ENCODE results near the gene ASCC3. TPM values are rescaled to one million over a fixed set of nuclear protein-coding genes. Genes with fewer than 3 reads are reported as not detected.
"Not testable (repeated sequence)": the region's sequence is repeated elsewhere in the genome, so short reads cannot be mapped to it uniquely, and the experiment has no call there.

Gene ASCC3
- total RNA-seq, 8 experiments from 2014 or later = 33.7 to 75.9 (median 45.8) TPM

DNA sequence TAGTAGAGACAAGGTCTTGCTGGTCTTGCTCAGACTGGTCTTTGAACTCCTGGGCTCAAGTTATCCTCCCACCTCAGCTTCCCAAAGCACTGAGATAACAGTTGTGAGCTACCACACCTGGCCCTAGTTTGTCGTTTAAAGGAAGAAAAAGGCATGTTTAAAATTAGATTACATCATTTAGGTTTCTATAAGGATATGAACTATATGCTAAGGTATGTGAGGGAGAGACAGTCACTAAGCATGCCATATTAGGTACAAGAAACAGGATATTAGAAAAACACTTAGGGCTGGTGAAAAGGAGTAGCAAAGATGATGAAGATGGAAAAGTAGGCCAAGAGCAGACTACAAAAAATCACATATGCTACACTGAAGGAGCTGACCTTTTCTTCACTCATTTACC, 106.4 kb downstream of the ASCC3 start:
- Histone ChIP-seq H3K4me1 (replicated peaks in 1 of 2) (no peaks in the 10 kb centered on the region), H3K27ac (no peak overlapping the region), H3K4me3 (no peak overlapping the region)
- 0% methylated on average over 1 of the region's 1 CpG; no CpG with 5 or more reads in 4 of the 10 experiments for WGBS, 10 experiments
- in situ Hi-C loops (cut with MboI; ENCODE audit: low pct_unique_long_range_greater_than_20kb in 2 of 9, low sequenced_read_pairs in 9 of 9, unreplicated experiment in 9 of 9) = no loop called here
- ATAC-seq (replicated peaks in 6 of 8) = no peak

DNA sequence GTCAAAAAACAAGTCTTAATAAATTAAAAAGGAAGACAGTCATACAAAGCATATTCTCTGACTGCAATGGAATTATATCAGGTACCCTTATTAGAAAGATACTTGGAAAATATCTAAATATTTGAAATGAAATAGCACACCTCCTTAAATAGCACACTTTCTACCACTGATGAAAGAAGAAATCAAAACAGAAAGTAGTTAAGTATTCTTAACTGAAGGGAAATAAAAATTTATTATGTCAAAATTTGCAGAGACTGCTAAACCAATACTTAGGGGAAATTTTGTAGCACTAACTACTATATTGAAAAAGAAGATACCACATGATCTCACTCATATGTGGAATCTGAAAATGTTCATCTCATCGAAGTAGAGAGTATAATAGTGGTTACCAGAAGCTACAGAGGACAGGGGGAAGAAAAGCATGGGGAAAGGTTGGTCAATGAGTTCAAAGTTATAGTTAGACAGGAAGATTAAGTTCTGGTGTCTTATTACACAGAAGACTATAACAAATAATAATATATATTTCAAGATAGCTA, 112.2 kb downstream of the ASCC3 start:
- 17 to 100% (median 85%) methylated on average over 1 of the region's 1 CpG for WGBS, 10 experiments
- H3K4me1 ChIP-seq (replicated peaks in 1 of 2) = no peaks in the 10 kb centered on the region
- in situ Hi-C loops (cut with MboI; ENCODE audit: low pct_unique_long_range_greater_than_20kb in 2 of 9, low sequenced_read_pairs in 9 of 9, unreplicated experiment in 9 of 9) = no loop called here
- no peak overlapping the region for H3K4me3 ChIP-seq
- no peak overlapping the region for H3K27ac ChIP-seq
- no peak for ATAC-seq (replicated peaks in 6 of 8)

- in situ Hi-C loops (cut with MboI; ENCODE audit: low pct_unique_long_range_greater_than_20kb in 2 of 9, low sequenced_read_pairs in 9 of 9, unreplicated experiment in 9 of 9) = no loop called here
- no peak overlapping the region for H3K27ac ChIP-seq
- H3K4me1 ChIP-seq (replicated peaks in 1 of 2) = no peaks in the 10 kb centered on the region
- 60 to 100% (median 89%) methylated on average over 1 to 2 of the region's 2 CpGs; no CpG with 5 or more reads in 3 of the 10 experiments for WGBS, 10 experiments
- peak in 2 of 8 experiments; percentile 56 to 74 for ATAC-seq (replicated peaks in 6 of 8)
- H3K4me3 ChIP-seq = no peak overlapping the region
These were observed 117.4 kb downstream of the ASCC3 start for GRCh38 chr6:100763617-100764241.

- Histone ChIP-seq H3K4me3 (no peak overlapping the region), H3K4me1 (replicated peaks in 1 of 2) (no peaks in the 10 kb centered on the region), H3K27ac (no peak overlapping the region)
- 90 to 100% (median 100%) methylated on average over 1 to 2 of the region's 2 CpGs; no CpG with 5 or more reads in 1 of the 10 experiments for WGBS, 10 experiments
- no peak for ATAC-seq (replicated peaks in 6 of 8)
- in situ Hi-C loops (cut with MboI; ENCODE audit: low pct_unique_long_range_greater_than_20kb in 2 of 9, low sequenced_read_pairs in 9 of 9, unreplicated experiment in 9 of 9) = no loop called here
These were observed 119.3 kb downstream of the ASCC3 start for GRCh38 chr6:100761841-100762240.

GRCh38 chr6:100758386-100758785, 122.7 kb downstream of the ASCC3 start:
- H3K27ac ChIP-seq; ATAC-seq (replicated peaks in 6 of 8); in situ Hi-C loops (cut with MboI; ENCODE audit: low pct_unique_long_range_greater_than_20kb in 2 of 9, low sequenced_read_pairs in 9 of 9, unreplicated experiment in 9 of 9); H3K4me1 ChIP-seq (replicated peaks in 1 of 2); H3K4me3 ChIP-seq: not testable (repeated sequence)
- WGBS, 10 experiments = 71 to 100% (median 100%) methylated on average over 1 of the region's 1 CpG; no CpG with 5 or more reads in 3 of the 10 experiments

DNA sequence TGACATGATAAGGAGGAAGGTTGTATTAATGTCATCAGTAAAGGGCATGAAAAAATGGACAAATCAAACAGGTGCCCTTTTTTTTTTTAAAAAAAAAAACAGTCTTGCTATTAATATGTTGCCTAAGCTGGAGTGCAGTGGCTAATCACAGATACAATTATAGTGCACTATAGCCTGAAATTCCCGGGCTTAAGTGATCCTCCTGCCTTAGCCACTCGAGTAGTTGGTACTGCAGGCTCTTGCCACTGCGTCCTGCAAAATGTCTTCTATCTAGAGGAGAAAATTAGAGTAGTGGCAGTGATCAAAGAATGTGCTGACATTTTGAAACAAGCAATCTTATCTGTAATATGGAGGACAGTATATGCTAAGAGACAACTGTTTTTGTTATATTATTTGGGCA, 127.7 kb downstream of the ASCC3 start:
- no peak overlapping the region for H3K27ac ChIP-seq
- no peaks in the 10 kb centered on the region for H3K4me1 ChIP-seq (replicated peaks in 1 of 2)
- ATAC-seq (replicated peaks in 6 of 8) = no peak
- H3K4me3 ChIP-seq = no peak overlapping the region
- in situ Hi-C loops (cut with MboI; ENCODE audit: low pct_unique_long_range_greater_than_20kb in 2 of 9, low sequenced_read_pairs in 9 of 9, unreplicated experiment in 9 of 9) = no loop called here
- 88 to 100% (median 100%) methylated on average over 1 to 3 of the region's 3 CpGs; no CpG with 5 or more reads in 2 of the 10 experiments for WGBS, 10 experiments

DNA sequence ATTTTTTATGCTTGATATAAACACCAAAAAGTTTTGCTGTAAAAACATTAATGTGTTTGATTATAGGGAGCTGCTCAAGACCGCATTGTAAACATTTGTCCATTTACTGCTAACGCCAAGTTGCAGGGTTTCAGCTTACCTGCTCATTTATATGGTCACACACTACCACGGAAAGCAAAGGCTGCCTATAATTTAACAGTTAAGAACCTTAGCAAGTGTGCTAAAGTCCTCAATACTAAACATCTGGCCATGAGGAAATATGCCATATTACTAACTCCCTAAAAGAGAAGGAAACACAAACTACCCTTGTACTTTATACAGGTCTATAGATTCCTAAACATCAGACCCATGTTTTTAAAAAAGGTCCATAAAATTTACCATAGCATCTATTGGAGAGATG, 129.5 kb downstream of the ASCC3 start:
- Histone ChIP-seq H3K4me3 (no peak overlapping the region), H3K4me1 (replicated peaks in 1 of 2) (no peaks in the 10 kb centered on the region), H3K27ac (no peak overlapping the region)
- WGBS, 10 experiments = 59 to 100% (median 65%) methylated on average over 1 to 3 of the region's 3 CpGs; no CpG with 5 or more reads in 4 of the 10 experiments
- in situ Hi-C loops (cut with MboI; ENCODE audit: low pct_unique_long_range_greater_than_20kb in 2 of 9, low sequenced_read_pairs in 9 of 9, unreplicated experiment in 9 of 9) = no loop called here
- no peak for ATAC-seq (replicated peaks in 6 of 8)

DNA sequence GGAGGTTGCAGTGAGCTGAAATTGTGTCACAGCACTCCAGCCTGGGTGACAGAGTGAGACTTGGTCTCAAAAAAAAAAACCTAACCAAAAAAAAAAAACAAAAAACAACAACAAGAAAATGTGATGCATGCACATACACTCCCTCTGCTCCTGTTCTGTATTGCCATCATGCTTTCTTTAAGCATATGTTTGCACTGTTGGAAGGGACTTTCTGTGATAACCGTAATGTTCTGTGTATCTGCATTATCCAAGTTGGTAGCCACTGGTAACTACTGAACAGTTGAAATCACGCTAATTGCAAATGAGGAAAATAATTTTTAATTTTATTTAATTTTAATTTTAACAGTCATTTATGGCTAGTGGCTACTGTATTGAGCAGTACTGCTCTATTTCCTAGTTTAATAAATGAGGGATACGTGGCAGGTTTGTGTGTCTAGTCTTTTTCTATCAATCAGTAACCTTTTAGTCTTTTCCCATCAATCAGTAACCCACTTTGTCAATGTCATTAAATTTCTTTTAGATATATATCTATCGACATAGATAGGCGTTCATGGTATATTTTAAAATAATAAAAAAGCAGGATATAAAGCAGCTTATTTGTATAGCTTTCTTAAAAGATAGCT, 135.6 kb downstream of the ASCC3 start:
- no peak for ATAC-seq (replicated peaks in 6 of 8)
- Histone ChIP-seq H3K27ac (no peak overlapping the region), H3K4me1 (replicated peaks in 1 of 2) (no peaks in the 10 kb centered on the region), H3K4me3 (no peak overlapping the region)
- WGBS, 10 experiments = 96 to 100% (median 99%) methylated on average over 1 to 5 of the region's 5 CpGs
- in situ Hi-C loops (cut with MboI; ENCODE audit: low pct_unique_long_range_greater_than_20kb in 2 of 9, low sequenced_read_pairs in 9 of 9, unreplicated experiment in 9 of 9) = no loop called here

DNA sequence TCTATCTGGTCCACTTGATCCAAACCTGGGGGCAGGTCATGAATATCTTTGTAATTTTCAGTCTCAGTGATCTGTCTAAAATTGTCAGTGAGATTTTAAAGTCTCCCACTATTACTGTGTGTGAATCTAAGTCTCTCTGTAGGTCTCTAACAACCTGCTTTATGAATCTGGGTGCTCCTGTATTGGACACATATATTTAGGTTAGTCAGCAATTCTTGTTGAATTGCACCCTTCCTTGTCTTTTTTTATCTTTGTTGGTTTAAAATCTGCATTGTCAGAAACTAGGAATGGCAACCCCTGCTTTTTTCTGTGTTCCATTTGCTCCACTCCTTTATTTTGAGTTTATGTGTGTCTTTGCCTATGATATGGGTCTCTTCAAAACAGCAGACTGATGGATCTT, 140.7 kb downstream of the ASCC3 start:
- Histone ChIP-seq H3K4me1 (replicated peaks in 1 of 2) (no peaks in the 10 kb centered on the region), H3K27ac (no peak overlapping the region), H3K4me3 (no peak overlapping the region)
- no peak for ATAC-seq (replicated peaks in 6 of 8)
- in situ Hi-C loops (cut with MboI; ENCODE audit: low pct_unique_long_range_greater_than_20kb in 2 of 9, low sequenced_read_pairs in 9 of 9, unreplicated experiment in 9 of 9) = no loop called here

DNA sequence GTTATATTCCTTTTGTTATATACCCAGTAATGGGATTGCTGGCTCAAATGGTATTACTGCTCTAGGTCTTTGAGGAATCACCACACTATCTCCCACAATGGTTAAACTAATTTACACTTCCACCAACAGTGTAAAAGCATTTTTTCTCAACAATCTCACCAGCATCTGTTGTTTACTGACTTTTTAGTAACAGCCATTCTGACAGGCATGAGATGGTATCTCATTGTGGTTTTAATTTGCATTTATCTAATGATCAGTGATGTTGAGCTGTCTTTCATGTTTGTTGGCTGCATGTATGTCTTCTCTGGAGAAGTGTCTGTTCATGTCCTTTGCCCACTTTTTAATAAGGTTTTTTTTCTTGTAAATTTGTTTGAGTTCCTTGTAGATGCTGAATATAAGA, 143.4 kb downstream of the ASCC3 start:
- in situ Hi-C loops (cut with MboI; ENCODE audit: low pct_unique_long_range_greater_than_20kb in 2 of 9, low sequenced_read_pairs in 9 of 9, unreplicated experiment in 9 of 9) = not testable (repeated sequence)

DNA sequence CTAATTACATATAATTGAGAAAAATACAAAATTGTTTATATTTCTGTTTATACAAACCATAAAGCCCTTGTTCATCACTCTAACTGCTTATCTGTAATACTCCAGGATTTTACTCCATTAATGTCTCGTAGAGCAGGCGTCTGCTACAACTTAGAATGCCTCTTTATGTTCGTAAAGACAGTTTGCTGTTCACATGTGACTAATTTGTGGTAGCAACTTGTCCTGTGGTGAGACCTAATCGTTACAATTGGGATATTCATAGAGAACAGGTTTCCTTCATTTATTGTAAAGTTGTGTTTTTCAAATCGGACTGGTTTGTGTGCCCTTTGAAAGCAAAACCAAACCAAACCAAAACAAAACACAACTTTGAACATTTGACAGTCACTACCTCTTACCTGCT, 149.7 kb downstream of the ASCC3 start:
- 60 to 100% (median 84%) methylated on average over 1 to 5 of the region's 5 CpGs for WGBS, 10 experiments
- H3K4me3 ChIP-seq = no peak overlapping the region
- in situ Hi-C loops (cut with MboI; ENCODE audit: low pct_unique_long_range_greater_than_20kb in 2 of 9, low sequenced_read_pairs in 9 of 9, unreplicated experiment in 9 of 9) = no loop called here
- no peak overlapping the region for H3K27ac ChIP-seq
- ATAC-seq (replicated peaks in 6 of 8) = no peak
- peaks cover 0 to 16% of the 10 kb centered on the region in 2 donors for H3K4me1 ChIP-seq (replicated peaks in 1 of 2)

More for the DNA sequence above, 143.4 kb downstream of the ASCC3 start:
- not testable (repeated sequence) for H3K4me3 ChIP-seq; H3K27ac ChIP-seq; ATAC-seq (replicated peaks in 6 of 8); H3K4me1 ChIP-seq (replicated peaks in 1 of 2)

GRCh38 chr6:100730001-100730980, 150.8 kb downstream of the ASCC3 start:
- H3K4me3 ChIP-seq = no peak overlapping the region
- in situ Hi-C loops (cut with MboI; ENCODE audit: low pct_unique_long_range_greater_than_20kb in 2 of 9, low sequenced_read_pairs in 9 of 9, unreplicated experiment in 9 of 9) = no loop called here
- WGBS, 10 experiments = 0 to 88% (median 60%) methylated on average over 1 to 6 of the region's 7 CpGs
- peaks cover 0 to 16% of the 10 kb centered on the region in 2 donors for H3K4me1 ChIP-seq (replicated peaks in 1 of 2)
- H3K27ac ChIP-seq = no peak overlapping the region
- ATAC-seq (replicated peaks in 6 of 8) = peak in 4 of 8 experiments; percentile 27 to 84 (median 69)

DNA sequence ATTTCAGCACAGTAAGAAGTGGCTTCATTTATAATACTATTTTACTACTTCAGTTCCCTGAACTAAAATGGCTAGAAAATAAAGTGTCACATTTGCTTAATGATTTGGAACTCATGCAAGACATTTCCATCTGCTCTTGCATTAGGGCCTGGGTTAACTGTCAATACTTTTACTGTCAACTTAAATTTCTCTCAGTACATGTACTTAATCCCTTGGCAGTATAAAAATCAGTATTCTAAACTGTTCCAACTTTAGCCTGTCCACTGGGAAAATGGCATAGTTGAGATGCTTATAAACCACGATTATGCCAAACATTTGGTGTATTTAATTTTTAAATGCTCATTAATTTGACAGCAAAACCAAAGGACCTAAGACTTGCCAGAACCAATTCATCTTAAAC, 154.5 kb downstream of the ASCC3 start:
- peak in 1 of 8 experiments; percentile 27 for ATAC-seq (replicated peaks in 6 of 8)
- no peak overlapping the region for H3K27ac ChIP-seq
- 0 to 100% (median 67%) methylated on average over 1 of the region's 1 CpG; no CpG with 5 or more reads in 1 of the 10 experiments for WGBS, 10 experiments
- in situ Hi-C loops (cut with MboI; ENCODE audit: low pct_unique_long_range_greater_than_20kb in 2 of 9, low sequenced_read_pairs in 9 of 9, unreplicated experiment in 9 of 9) = no loop called here
- H3K4me3 ChIP-seq = no peak overlapping the region
- H3K4me1 ChIP-seq (replicated peaks in 1 of 2) = peaks cover 0 to 24% of the 10 kb centered on the region in 2 donors

Measured in motor neuron (in vitro differentiated cells).